Endothelial cell of umbilical vein (primary cell): ENCODE data around the gene CLNK. TPM values are rescaled to one million over a fixed set of nuclear protein-coding genes. Genes with fewer than 3 reads are reported as not detected.

Experiments used
- BruUV-seq: library from RNA; stranded (reverse); fragments of 400-500 nt; replicated peaks from 2 replicates; lab custom pipeline; 2021; lab: Mats Ljungman, UMichigan
- CTCF ChIA-PET: fragments of 300-600, 350-600 bp; sonication (Branson Sonifier 250); formaldehyde crosslinking; loops from one replicate; lab custom pipeline; 2021; ENCODE audit warnings: antibody characterized with exemption, inconsistent platforms; lab: Charles Lee
- POLR2A ChIA-PET: fragments of 300-600, 350-600 bp; sonication (Branson Sonifier 250); formaldehyde crosslinking; loops from one replicate; lab custom pipeline; 2021; ENCODE audit warnings: antibody characterized with exemption, inconsistent platforms; lab: Charles Lee
- DNase-seq: peaks from one replicate; pipeline ENCODE4 v3.0.0-alpha.2; 2011; ENCODE audit warnings: low read depth, low spot score
- FAIRE-seq: peaks from 2 replicates; lab custom pipeline; 2011; peaks lifted over from hg19 to GRCh38; lab: Jason Lieb, UNC
- H2AFZ ChIP-seq: 2 replicates; pipeline ENCODE4 v1.6.0; 2012; ENCODE audit warnings: low read depth, low read length, control low read depth, inconsistent platforms
- H3K27ac ChIP-seq: 2 replicates; pipeline ENCODE4 v1.5.1; 2011; ENCODE audit warnings: low read depth, mild to moderate bottlenecking, control low read depth, low read length, moderate library complexity; ENCODE audit not compliant: insufficient read depth
- H3K27me3 ChIP-seq, 2 experiments: 2 replicates each; pipeline versions ENCODE4 v1.6.0 to v1.6.1; 2011; ENCODE audit warnings: low read length in 2 of 2, mixed read lengths in 1 of 2; ENCODE audit not compliant: control insufficient read depth in 2 of 2, insufficient read depth in 2 of 2
- H3K36me3 ChIP-seq, 2 experiments: 2 replicates in 1 of 2; 3 replicates in 1 of 2; pipeline ENCODE4 v1.5.1; 2011; ENCODE audit warnings: low read length in 2 of 2, mild to moderate bottlenecking in 1 of 2, moderate library complexity in 1 of 2; ENCODE audit not compliant: control insufficient read depth in 2 of 2, insufficient read depth in 2 of 2; ENCODE audit errors: extremely low read depth in 1 of 2
- H3K4me1 ChIP-seq: 3 replicates; pipeline ENCODE4 v1.5.1; 2011; ENCODE audit warnings: mild to moderate bottlenecking, low read length; ENCODE audit not compliant: control insufficient read depth, insufficient read depth; ENCODE audit errors: extremely low read depth
- H3K4me2 ChIP-seq: 2 replicates; pipeline ENCODE4 v1.6.1; 2011; ENCODE audit warnings: low read length, control low read depth, mixed read lengths; ENCODE audit not compliant: insufficient read depth
- H3K4me3 ChIP-seq, 3 experiments: fragments of 200-600 bp in 1 of 3; sonication (generic), shearing (Covaris generic) in 1 of 3; replicated peaks in 1 of 3; 2 replicates each; pipeline ENCODE4 v1.5.1; 2011 to 2016; ENCODE audit warnings: control low read depth in 3 of 3, low read length in 3 of 3, mild to moderate bottlenecking in 2 of 3, inconsistent platforms in 1 of 3, low read depth in 1 of 3, moderate library complexity in 1 of 3; ENCODE audit not compliant: insufficient read depth in 1 of 3
- H3K79me2 ChIP-seq: 2 replicates; pipeline ENCODE4 v1.6.0; 2012; ENCODE audit warnings: low read length, inconsistent platforms; ENCODE audit not compliant: control insufficient read depth, insufficient read depth
- H3K9ac ChIP-seq: replicated peaks from 2 replicates; pipeline ENCODE3; 2011; ENCODE audit warnings: low read length, control low read depth; ENCODE audit not compliant: insufficient read depth; ENCODE audit errors: extremely low read depth
- H3K9me1 ChIP-seq: replicated peaks from 3 replicates; pipeline ENCODE4 v1.6.0; 2011; ENCODE audit warnings: mild to moderate bottlenecking, low read length; ENCODE audit not compliant: control insufficient read depth, insufficient read depth; ENCODE audit errors: extremely low read depth
- H3K9me3 ChIP-seq: replicated peaks from 2 replicates; pipeline ENCODE4 v1.5.1; 2012; ENCODE audit warnings: low read length, inconsistent platforms; ENCODE audit not compliant: control insufficient read depth, insufficient read depth
- H4K20me1 ChIP-seq: replicated peaks from 2 replicates; pipeline ENCODE3; 2011; ENCODE audit warnings: mild to moderate bottlenecking, low read length; ENCODE audit not compliant: control insufficient read depth, insufficient read depth; ENCODE audit errors: extremely low read depth
- CTCF ChIP-seq, 2 donors: IDR thresholded peaks; 1 replicate in 1 of 2; 2 replicates in 1 of 2; pipeline ENCODE4 v1.5.1; 2011; ENCODE audit warnings: low read length in 2 of 2, mild to moderate bottlenecking in 2 of 2, moderate library complexity in 2 of 2, control low read depth in 1 of 2, inconsistent platforms in 1 of 2, low read depth in 1 of 2; ENCODE audit not compliant: insufficient read depth in 1 of 2; ENCODE audit errors: extremely low read depth in 1 of 2
- EZH2 ChIP-seq: IDR thresholded peaks from 2 replicates; pipeline ENCODE4 v1.6.1; 2012; ENCODE audit warnings: borderline replicate concordance, low read depth, mild to moderate bottlenecking, moderate library complexity, low read length, inconsistent platforms; ENCODE audit not compliant: severe bottlenecking
- GATA2 ChIP-seq: IDR thresholded peaks from 2 replicates; pipeline ENCODE4 v1.7.0; 2011; ENCODE audit warnings: low read depth, mild to moderate bottlenecking, moderate library complexity, mixed read lengths, low read length; ENCODE audit not compliant: insufficient read length, insufficient read depth
- JUN ChIP-seq: IDR thresholded peaks from 2 replicates; pipeline ENCODE4 v1.6.1; 2011; ENCODE audit warnings: borderline replicate concordance, low read depth; ENCODE audit not compliant: insufficient read length, insufficient read depth
- MYC ChIP-seq: IDR thresholded peaks from one replicate; pipeline ENCODE4 v1.6.1; 2011; ENCODE audit warnings: mild to moderate bottlenecking, low read depth, low read length
- POLR2A ChIP-seq: IDR thresholded peaks from 2 replicates; pipeline ENCODE4 v1.6.1; 2012; ENCODE audit warnings: low read depth, mild to moderate bottlenecking, control low read depth, low read length
- POLR2AphosphoS5 ChIP-seq: IDR thresholded peaks from 2 replicates; pipeline ENCODE4 v1.6.1; 2012; ENCODE audit warnings: low read depth, mild to moderate bottlenecking, control low read depth, low read length, moderate library complexity; ENCODE audit not compliant: insufficient read depth
- dilution Hi-C: fragments of 300-500 bp; cut with MboI; formaldehyde crosslinking; loops from one replicate; pipeline ENCODE4 v1.15.0; 2019; ENCODE audit warnings: low sequenced_read_pairs; ENCODE audit not compliant: extremely low pct_ligation_motif_present
- intact Hi-C: fragments of 100-400 bp; cut with micrococcal nuclease; formaldehyde crosslinking; loops from one replicate; pipeline ENCODE4 v1.10.0; 2022
- polyA plus RNA-seq, 4 experiments: library from polyadenylated mRNA; depleted of rRNA in 3 of 4; stranded (reverse) in 3 of 4; unstranded in 1 of 4; fragments of >200 nt; gene quantifications; 2 replicates each; pipeline versions ENCODE4 v1.2.1 to v1.2.3, GENCODE V29; 2011 to 2012; ENCODE audit warnings: missing spikeins in 1 of 4
- total RNA-seq: library from RNA; stranded (reverse); gene quantifications from 2 replicates; pipeline ENCODE4 v1.2.3, GENCODE V29; 2021
- TF ChIP-seq, protein P1 (sequence below): IDR thresholded peaks from 2 replicates; pipeline ENCODE4 v1.6.1; 2011; ENCODE audit not compliant: insufficient read depth, insufficient read length

The CLNK gene
- total and polyA plus RNA-seq, 2 donors (not counting 3 experiments of a cell fraction or from before 2014, with no cell fraction given) = not detected

GRCh38 chr4:10599574-10599973 is 85.0 kb downstream of the CLNK start:
- intact Hi-C loops = no loop called here
- Histone ChIP-seq H3K4me2 (no peak overlapping the region), H3K4me1 (no peaks in the 10 kb centered on the region), H3K27ac (no peak overlapping the region), H3K9ac (no peak overlapping the region), H2AFZ (no peak overlapping the region), H3K9me1 (no peaks in the 10 kb centered on the region), H3K4me3 (no peak overlapping the region), H3K79me2 (no peaks in the 10 kb centered on the region), H3K36me3 (no peaks in the 10 kb centered on the region), H3K9me3 (no peaks in the 10 kb centered on the region), H4K20me1 (no peaks in the 10 kb centered on the region), H3K27me3 (no peaks in the 10 kb centered on the region)
- FAIRE-seq (no peak), DNase-seq (no peak)
- BruUV-seq = no TSS peak
- ChIA-PET POLR2A (no interaction called here), CTCF (interaction anchor here (0.5 to 1.2 kb wide), 3 partner anchors 10 to 15 kb away, joined by 3 to 4 read pairs (median 3); no protein-coding TSS in a partner anchor)
- dilution Hi-C loops = no loop called here
- TF ChIP-seq GATA2 (no peak), POLR2A (no peak), JUN (no peak), MYC (no peak), CTCF (IDR thresholded peaks at IDR 0.05; ENCODE audit: extremely low read depth in 1 of 2, insufficient read depth in 1 of 2, low read depth in 1 of 2, low read length in 2 of 2) (no peak), POLR2AphosphoS5 (no peak), EZH2 (no peak)
- TF ChIP-seq, protein P1, sequence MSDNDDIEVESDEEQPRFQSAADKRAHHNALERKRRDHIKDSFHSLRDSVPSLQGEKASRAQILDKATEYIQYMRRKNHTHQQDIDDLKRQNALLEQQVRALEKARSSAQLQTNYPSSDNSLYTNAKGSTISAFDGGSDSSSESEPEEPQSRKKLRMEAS = no peak
